Stimulated activated CD4-positive, alpha-beta T cell treated with anti-CD3 and anti-CD28 coated beads, Interleukin-12 subunit alpha, Interleukin-12 subunit beta, amount 100 ng/mL, for 48 hours (primary cell): ENCODE results near the gene PMPCA.
A peak's percentile ranks its signal among the peaks of the same experiment; 100 is the strongest.
"Not testable (repeated sequence)": the region's sequence is repeated elsewhere in the genome, so short reads cannot be mapped to it uniquely, and the experiment has no call there.

Source experiments
- DNase-seq, 3 donors: peaks; one replicate each; pipeline ENCODE4 v3.0.0-alpha.2; 2020; ENCODE audit warnings: low read depth in 2 of 3, low spot score in 1 of 3

The PMPCA gene

DNA sequence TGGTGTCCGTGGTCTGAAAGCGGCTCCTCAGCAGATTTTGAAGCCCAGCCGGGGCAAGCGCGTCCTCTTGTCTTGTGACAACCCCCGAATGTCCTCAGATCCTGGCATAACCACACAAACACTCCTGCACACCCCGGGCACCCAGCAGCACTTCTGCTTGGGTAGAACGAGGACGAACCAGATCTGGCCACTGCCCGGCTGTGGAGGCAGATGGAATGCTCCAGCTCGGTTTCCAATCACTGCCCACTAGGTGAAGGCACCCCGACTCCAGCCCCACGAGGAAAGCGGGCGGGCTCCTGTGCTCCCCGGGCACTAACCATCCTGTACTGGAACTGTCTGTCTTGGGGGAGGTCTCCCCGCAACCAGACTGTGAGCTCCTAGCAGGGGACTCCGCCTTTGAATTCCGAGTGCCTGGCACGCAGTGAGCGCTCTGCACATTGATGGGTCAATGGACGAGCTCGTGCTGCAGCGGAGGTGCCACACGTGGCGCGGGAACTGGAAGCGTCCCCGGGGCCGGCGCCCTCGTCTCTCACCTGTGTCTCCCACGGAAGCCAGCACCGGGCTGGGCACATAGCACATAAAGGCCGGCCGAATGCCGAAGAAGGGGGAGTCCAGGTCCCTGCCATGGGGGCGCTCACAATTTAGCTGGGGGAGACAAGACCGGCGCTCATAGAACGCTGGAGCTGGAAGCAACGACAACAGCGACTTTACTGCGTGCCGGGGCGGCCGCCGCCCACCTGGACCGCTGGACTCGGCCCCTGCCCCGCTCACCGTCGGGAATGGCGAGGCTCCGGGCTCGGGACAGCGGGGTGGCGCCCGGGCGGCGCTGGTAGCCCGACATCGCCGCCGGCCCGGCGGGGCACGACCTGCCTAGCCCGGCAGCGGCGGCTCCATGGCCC lies 652 bp upstream of the PMPCA start:
- DNase-seq, result peak in 1 of 3 donors; percentile 26

DNA sequence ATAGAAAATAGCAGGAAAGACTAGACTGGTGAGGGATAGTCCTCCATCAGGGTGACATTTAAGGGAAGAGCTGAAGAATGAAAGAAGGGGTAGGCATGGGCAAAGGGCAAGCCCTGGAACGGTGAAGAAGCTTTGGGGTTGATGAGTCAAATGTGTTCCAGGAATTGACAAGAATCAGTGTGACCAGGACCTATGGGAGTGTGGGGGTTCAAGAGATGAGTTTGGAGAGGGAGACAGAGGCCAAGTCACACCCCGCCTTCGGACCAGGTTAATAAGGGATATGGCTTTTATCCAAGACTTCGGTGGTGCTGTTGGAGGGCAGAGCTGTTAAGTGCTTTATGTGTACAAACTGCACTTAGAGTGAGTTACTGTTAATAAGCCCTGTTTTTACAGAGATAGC lies 920 bp downstream of the PMPCA start:
- no peak for DNase-seq

DNA sequence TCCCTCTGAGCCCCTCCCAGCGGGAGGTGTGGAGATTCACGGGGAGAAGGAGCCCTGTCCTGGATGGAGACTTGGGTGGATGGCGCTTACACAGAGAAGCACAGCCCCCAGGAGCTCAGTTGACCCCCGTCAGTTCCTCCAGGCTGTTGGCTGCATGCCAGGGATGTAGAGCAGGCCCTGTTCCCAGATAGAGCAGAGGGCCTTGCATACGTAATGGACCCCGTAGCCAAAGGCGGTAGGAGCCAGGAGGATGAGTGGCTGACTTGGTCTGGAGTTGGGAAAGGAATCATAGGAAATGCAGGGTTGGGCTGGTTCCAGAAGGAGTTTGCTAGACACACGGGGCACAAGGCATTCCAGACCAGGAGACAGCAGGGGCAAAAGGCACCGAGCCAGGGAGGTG lies 2.5 kb downstream of the PMPCA start:
- no peak for DNase-seq

DNA sequence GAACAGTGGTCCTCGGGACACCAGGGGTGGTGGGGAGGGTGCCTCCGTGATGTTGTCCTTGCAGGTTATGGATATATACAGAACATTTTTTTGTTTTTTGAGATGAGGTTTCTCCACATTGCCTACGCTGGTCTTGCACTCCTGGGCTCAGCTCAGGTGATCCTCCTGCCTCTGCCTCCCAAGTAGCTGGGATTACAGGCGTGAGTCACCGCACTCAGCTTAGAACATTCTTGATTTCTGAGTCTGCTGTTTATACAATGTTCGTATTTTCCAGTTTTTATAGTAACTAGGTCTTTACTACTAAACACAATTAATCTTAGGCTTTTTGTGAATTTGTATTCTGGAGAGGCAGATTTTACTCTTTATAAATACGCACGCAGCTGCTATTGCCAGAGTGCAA lies 6.0 kb downstream of the PMPCA start:
- DNase-seq, result no peak

DNA sequence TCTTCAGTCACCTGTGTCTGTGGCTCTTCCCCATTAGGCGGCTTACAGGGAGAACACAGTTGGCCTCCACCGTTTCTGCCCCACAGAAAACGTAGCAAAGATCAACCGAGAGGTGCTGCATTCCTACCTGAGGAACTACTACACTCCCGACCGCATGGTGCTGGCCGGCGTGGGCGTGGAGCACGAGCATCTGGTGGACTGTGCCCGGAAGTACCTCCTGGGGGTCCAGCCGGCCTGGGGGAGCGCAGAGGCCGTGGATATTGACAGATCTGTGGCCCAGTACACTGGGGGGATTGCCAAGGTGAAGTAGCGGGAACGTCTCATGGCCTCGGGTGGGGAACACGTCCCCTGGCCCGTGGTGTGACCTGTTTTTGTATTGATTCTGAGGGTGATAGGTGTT lies 6.5 kb downstream of the PMPCA start:
- no peak for DNase-seq

DNA sequence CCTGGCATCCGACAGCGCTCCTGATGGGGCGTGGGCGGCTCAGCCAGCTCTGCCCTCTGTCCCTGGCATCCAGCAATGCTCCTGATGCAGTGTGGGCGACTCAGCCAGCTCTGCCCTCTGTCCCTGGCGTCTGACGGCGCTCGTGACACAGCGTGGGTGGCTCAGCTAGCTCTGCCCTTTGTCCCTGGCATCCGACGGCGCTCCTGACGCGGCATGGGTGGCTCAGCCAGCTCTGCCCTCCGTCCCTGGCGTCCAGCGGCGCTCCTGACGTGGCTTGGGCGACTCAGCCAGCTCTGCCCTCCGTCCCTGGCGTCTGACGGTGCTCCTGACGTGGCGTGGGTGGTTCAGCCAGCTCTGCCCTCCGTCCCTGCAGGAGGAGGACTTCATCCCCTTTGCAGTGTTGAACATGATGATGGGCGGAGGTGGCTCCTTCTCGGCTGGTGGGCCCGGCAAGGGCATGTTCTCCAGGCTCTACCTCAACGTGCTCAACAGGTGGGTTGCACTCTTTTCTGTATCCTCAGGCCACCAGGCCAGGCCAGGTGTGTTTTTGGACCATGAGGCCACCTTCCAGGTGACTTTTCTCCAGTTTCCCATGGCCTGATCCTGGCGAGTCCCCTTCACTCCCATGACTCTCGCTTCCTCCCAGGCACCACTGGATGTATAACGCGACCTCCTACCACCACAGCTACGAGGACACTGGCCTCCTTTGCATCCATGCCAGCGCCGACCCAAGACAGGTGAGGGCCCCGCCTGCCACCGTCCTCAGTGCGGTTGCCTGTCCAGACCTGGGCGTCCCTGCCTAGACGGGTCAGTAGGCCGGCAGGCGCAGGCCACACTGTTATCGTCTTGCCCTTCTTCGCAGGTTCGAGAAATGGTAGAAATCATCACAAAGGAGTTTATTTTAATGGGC lies 8.0 kb downstream of the PMPCA start:
- DNase-seq, result no peak

DNA sequence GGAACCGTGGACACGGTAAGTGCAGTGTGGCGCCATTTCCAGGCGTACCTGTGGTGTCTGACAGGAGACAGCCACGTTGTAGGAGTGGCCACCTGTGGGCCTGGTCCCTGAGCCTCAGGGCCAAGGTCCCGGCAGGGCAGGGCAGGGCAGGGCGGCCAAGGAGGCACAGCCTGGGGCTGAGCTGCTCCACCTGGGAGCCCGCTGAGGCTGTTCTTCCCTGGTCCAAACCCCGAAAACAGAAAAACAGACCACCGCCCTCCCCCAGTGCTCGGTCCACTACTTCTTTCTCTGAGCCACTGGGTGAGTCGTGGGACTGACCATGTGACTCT lies 8.6 kb downstream of the PMPCA start:
- DNase-seq, result no peak

DNA sequence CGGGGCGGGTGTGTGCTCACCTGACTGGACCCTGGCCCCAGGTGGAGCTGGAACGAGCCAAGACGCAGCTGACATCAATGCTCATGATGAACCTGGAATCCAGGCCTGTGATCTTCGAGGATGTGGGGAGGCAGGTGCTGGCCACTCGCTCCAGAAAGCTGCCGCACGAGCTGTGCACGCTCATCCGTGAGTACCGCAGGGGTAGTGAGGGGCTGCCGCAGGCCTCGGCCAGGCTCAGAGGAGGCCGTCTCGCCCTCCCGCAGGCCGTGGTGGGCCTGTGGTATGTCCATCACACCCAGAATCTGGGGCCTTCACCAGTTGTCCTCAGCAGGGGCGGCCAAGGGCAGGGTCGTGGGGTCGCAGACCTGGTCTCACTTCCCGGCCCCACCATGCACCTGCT lies 11.3 kb downstream of the PMPCA start:
- no peak for DNase-seq

DNA sequence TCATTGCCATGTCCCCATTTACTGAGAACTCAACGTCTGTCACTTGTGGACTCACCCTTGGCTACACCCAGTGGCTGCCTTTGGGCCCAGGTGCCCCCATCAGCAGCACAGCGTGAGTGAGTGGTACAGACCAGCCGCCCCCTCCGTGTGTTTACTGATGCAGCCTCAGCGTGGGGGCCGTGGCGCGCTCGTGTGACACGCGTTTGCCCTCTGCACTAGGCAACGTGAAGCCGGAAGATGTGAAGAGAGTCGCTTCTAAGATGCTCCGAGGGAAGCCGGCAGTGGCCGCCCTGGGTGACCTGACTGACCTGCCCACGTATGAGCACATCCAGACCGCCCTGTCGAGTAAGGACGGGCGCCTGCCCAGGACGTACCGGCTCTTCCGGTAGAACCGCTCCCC lies 12.4 kb downstream of the PMPCA start:
- DNase-seq, result no peak

DNA sequence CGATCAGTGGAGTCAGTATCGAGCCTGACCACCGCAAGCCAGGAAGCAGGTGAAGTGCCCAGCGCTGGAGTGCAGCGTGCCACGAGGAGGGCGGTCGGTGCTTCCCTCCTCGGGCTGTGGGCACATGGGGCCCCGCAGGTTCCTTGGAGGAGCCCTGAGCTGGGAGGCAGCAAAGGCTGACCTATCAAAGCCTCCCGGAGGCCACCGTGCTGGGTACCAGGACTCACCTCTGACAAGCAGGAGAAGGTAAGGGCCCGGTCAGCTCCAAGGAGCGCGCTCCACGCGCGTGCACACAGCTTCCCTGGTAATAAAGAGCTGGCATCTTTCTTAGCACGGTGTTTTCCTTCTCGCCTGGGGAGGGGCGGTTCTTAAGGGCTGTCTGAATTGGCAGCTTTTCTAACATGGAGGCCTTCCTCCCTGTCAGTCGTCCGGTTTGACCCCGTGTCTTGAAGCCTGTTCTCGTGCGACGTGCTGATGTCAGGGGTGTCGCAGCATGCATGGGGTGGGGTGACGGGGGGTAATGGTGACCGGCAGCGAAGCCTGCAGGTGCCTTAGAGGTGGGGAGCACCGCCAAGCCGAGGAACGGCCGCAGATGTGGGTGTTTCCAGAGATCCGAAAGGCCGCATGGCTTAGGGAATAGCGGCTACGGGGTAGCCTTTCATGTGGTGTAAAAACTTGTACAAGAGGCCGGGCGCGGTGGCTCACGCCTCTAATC lies 13.1 kb downstream of the PMPCA start:
- DNase-seq, result no peak

DNA sequence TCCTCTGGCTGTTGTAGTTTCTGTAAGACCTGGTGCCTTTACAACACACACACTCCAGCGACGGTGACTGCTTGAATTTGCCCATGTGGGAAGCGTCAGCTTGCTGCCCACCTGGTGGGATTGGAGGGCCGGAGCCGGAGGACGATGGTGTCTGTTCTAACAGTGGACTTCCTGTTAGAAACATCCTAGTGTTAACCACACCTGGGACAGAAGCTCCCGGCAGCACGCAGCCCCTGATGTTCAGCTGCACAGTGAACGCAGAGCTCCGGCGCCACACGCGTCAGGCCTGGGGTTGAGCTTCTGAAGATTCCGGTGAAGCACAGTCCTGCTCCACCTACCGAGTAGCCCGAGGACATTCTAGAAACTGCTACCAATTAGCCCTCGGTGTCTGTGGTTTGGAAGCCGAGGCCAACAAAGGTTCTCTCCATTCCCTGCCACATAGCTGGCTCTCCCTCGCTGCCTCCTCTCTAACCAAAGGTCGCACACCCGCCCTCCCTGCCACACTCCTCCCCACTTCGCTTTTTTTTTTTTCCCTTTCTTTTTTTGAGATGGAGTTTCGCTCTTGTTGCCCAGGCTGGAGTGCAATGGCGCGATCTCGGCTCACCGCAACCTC lies 14.4 kb downstream of the PMPCA start:
- no peak for DNase-seq

DNA sequence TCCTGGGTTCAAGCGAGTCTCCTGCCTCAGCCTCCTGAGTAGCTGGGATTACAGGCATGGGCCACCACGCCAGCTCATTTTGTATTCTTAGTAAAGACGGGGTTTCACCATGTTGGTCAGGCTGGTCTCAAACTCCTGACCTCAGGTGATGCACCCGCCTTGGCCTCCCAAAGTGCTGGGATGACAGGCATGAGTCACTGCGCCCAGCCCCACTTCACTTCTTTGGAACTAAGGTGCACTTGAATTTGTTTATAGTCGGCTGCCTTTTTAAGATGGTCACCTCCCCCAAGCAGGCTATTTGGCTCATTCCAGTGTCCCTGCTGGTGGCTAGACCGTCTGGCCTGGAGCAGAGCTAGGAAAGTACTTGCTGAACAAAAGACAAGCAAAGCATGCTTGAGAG lies 14.9 kb downstream of the PMPCA start:
- not testable (repeated sequence) for DNase-seq

DNA sequence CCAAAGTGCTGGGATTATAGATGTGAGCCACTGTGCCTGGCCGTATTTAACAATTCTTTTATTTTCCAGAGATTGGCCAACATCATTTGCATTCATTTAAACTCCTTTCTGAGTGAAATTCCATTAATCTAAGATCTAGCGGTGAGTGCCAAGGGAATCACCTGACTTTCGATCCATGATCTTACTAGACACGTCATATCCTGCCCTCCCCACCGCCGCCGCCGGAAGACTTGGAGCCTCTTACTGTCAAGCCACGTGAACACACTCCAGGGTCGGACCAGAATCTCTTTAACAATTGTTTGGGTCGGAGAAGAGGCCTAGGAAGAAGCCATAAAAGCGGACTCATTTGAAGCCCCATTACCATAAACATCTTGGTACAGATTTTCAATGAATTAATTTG lies 16.3 kb downstream of the PMPCA start:
- no peak for DNase-seq

DNA sequence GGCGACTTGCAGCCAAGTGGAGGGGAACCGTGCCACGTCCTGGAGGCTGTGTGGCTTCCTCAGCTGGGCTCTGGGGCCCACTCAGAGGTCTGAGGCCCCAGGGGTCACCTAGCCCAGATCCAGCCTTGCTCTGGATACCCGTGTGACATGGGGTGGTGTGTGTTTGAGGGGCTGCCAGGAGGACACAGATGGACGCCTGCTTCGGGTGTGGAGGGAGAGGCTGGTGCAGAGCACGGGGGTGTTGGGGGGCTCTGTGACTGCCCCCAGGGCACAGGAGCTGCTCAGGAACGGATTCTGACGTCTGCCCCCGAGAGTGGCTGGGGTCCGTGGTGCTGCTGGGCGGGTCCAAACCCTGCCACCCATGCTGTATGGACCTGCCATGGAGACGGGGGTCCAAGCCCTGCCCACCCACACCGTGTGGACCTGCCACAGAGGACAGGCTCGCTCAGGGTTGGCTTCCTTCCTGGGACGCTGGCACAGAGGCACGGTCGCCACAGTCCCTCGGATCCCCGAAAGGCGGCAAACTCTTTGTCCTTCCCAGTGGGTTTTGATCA lies 18.7 kb downstream of the PMPCA start:
- DNase-seq, result no peak

DNA sequence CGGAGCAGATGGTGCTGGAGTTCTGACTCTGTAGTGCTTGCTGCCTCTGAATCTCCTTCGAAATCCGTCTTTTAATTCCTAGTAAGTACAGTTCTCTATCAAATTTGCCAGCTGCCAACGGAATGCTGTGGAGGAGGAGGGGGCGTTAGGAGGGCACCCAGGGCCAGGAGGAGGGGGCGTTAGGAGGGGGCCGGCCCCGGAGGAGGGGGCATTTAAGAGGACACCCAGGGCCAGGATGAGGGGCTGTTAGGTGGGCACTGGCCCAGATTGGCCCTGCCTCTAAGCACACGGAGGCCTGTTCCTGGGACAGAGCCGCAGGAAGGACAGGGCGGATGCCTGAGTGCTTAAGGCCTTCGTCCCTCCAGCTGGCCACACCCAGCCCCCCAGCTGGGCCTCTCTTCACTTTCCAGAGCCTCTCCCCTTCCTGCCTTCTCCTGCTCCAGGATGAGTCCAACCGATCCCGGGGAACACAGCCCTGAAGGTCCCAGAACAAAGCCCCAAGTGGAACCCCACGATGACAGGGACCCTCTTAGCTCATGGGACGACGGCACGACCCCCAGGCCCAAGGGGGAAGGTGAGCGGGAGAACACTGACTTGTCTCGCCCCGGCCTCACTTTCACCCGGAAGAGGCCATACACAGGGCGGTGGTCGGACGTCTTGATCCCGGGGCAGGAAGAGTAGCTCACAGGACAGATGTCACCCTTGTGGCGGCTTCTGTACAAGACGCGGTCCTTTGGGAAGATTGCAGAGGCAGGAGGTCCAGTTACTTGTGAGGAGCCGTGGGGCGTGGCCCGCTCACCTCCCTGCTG lies 19.4 kb downstream of the PMPCA start:
- DNase-seq, result no peak

DNA sequence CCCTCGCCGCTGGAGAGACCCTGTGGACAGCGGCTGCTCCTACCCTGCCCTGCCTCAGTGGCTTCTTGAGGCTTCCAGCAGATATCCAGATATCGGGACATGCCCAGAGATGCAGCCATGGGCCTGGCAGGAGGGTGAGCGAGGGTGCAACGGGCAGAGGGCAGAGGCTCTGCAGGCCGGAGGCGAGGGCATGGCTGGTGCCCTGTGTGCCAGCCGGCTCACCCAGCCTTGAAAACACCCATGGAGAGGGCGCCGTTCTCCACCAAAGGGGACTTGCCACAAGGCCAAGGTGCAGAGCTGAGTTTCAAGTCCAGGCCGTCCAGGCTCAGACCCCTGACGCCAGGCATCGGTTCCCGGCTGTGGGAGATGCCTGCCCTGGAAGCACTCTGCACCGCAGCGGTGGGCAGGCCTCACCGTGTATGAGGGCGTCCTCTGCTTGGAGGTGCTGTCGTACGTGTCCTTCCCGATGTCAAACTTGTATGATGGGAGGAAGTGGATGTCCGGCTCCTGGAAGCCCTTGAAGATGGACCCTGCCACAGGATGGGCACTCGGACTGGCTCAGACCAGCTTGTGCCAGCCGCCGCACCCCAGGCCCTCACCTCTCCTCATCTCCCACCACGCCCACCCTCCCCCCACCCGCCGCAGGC lies 20.3 kb downstream of the PMPCA start:
- no peak for DNase-seq

DNA sequence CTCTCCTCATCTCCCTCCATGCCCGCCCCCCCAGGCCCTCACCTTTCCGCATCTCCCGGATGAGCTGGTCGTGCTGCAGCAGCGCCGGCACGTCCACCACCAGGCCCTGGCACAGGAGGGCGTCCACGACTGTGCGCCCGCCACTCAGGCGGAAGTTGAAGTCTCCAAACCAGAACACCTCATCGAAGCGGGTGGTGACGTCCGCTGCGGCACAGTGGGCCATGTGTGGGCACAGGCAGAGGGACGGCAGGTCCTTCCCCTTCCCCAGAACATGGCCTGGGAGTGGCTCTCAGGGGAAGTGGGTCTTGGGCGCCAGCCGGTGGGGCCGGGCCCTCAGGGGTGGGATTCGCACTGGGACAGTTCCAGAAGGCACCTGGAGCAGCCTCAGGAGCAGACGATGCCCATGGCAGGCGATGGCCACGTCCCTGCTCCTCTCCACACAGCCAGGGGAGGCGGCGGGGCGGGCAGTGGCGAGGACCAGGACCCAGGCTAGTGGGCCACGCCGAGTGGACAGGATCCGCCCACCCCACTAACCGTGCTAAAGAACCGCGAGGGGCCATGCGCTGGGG lies 21.4 kb downstream of the PMPCA start:
- DNase-seq, result no peak

DNA sequence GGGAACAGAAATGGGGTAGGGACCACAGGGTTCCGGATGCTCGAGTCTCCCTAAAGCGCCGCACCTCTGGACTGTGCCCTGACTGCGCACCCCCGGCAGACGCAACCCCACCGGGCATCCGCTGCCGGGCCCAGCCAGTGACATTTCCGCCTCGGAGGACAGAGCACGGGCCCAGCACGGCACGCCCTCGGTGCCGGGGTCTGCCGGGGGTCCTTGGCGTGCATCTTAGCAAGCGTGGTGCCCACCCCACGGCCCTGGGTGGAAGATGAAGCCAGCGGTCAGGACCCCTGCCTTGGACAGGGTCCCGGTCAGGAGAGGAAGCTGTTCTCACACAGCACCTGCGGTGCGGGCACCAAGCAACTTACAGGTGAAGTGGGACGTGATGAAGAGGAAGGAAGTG lies 22.1 kb downstream of the PMPCA start:
- DNase-seq, result no peak

DNA sequence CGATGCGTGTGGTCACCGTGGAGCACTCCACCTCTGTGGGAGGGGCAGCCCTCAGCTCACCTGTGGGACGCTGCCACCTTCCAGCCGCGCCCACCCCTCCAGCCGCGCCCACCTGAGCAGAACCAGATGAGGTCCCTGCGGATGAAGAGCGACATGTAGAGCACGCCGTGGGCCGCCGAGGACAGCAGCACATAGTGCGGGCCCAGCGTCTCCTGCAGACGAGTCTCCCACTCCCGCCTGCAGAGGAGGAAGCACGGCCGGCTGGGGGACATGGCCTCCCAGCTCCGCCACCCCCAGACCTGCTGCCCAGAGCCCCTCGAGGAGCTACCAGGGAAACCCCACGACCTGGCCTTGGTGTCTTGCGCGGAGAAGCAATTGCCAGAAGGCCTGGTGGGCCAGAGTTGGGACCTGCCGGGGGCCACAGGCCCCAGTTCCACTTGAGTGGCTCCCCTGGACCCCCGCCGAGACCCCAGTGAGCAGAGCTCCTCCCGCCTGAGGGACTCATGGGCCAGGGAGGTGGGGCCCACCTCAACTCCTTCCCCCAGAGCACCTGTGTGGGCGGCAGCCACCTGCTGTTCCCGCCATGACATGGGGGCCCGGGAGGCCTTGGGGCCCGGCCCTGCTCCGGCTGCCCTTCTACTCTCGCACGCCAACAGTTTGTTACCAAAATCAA lies 22.7 kb downstream of the PMPCA start:
- no peak for DNase-seq
